Peyer's patch (tissue), 4 donors: ENCODE results near the gene FBLL1.
"Not testable (repeated sequence)": the region's sequence is repeated elsewhere in the genome, so short reads cannot be mapped to it uniquely, and the experiment has no call there.

Source experiments
- POLR2A ChIP-seq, 2 donors: fragments of 450-650 bp; IDR thresholded peaks; one replicate each; pipeline ENCODE4 v1.5.1; 2017; ENCODE audit warnings: antibody characterized with exemption in 2 of 2, mild to moderate bottlenecking in 2 of 2, moderate library complexity in 2 of 2
- TF ChIP-seq, protein P1 (sequence below), 6 experiments: fragments of 450-650 bp in 4 of 6; fragments of 200-600 bp in 2 of 6; sonication (generic) in 1 of 6; IDR thresholded peaks; one replicate each; pipeline ENCODE4 v1.5.1; 2017 to 2019; ENCODE audit warnings: antibody characterized with exemption in 6 of 6, mild to moderate bottlenecking in 3 of 6, moderate library complexity in 1 of 6

GRCh38 chr5:168573663-168574062 is 44.6 kb downstream of the FBLL1 start:
- TF ChIP-seq, protein P1, sequence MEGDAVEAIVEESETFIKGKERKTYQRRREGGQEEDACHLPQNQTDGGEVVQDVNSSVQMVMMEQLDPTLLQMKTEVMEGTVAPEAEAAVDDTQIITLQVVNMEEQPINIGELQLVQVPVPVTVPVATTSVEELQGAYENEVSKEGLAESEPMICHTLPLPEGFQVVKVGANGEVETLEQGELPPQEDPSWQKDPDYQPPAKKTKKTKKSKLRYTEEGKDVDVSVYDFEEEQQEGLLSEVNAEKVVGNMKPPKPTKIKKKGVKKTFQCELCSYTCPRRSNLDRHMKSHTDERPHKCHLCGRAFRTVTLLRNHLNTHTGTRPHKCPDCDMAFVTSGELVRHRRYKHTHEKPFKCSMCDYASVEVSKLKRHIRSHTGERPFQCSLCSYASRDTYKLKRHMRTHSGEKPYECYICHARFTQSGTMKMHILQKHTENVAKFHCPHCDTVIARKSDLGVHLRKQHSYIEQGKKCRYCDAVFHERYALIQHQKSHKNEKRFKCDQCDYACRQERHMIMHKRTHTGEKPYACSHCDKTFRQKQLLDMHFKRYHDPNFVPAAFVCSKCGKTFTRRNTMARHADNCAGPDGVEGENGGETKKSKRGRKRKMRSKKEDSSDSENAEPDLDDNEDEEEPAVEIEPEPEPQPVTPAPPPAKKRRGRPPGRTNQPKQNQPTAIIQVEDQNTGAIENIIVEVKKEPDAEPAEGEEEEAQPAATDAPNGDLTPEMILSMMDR (IDR thresholded peaks at IDR 0.05), result not testable (repeated sequence)
- not testable (repeated sequence) for TF ChIP-seq POLR2A (IDR thresholded peaks at IDR 0.05)
